HL-60 (cell line): Measurements from ENCODE around the gene SH3BP2.

Experiments used
- GABPA ChIP-seq: IDR thresholded peaks from 2 replicates; pipeline ENCODE4 v1.6.1; 2012; ENCODE audit warnings: low read depth
- POLR2AphosphoS5 ChIP-seq: IDR thresholded peaks from 2 replicates; pipeline ENCODE4 v1.6.1; 2012; ENCODE audit warnings: low read depth
- SPI1 ChIP-seq: IDR thresholded peaks from 2 replicates; pipeline ENCODE4 v1.6.1; 2012; ENCODE audit warnings: low read depth, mild to moderate bottlenecking, borderline replicate concordance
- TF ChIP-seq, protein P1 (sequence below): IDR thresholded peaks from 2 replicates; pipeline ENCODE4 v1.6.1; 2012; ENCODE audit warnings: low read depth; ENCODE audit not compliant: insufficient replicate concordance
- TF ChIP-seq, protein P2 (sequence below): IDR thresholded peaks from one replicate; pipeline ENCODE4 v1.5.1; 2011; ENCODE audit warnings: low read length, control low read depth, inconsistent platforms; ENCODE audit not compliant: insufficient read depth

DNA sequence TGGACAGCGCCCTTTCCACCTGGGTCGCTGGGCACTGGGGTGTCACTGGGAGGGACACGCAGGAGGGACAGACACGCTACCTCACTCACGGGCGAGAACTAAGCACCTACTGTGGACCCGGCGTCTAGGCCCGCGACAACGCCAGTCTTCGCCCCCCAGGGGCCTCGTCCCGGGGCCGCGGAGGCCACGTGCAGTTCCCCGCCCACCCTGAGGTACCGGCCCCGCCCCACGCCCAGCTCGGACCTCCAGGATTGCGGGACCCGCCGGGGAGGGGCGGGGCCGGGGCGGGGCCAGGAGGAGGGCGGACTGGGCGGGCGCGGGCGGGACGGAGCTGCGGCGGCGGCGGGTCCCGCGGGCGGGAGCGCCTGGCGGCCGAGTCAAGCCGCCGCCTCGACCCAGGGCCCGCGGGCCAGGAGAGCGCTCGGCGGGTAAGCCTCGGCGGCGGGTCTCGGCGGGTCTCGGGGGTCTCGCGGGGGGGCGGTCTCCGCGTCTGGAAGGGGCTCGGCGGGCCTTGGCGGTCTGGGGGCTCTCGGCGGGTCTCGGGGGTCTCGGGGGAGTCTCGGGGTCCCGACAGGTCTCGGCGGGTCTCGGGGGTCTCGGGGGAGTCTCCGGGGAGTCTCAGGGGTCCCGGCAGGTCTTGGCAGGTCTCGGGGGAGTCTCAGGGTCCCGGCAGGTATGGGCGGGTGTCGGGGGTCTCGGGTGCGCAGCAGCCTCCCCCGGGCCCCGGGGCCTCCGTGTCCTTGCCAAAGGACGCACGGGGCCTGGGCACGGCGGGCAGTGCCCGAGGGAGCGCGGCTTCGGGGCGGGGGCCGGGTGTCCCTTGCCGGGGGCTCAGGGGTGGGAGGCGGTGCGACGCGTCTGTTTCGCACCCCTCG, at the start of gene SH3BP2:
- TF ChIP-seq, protein P1, sequence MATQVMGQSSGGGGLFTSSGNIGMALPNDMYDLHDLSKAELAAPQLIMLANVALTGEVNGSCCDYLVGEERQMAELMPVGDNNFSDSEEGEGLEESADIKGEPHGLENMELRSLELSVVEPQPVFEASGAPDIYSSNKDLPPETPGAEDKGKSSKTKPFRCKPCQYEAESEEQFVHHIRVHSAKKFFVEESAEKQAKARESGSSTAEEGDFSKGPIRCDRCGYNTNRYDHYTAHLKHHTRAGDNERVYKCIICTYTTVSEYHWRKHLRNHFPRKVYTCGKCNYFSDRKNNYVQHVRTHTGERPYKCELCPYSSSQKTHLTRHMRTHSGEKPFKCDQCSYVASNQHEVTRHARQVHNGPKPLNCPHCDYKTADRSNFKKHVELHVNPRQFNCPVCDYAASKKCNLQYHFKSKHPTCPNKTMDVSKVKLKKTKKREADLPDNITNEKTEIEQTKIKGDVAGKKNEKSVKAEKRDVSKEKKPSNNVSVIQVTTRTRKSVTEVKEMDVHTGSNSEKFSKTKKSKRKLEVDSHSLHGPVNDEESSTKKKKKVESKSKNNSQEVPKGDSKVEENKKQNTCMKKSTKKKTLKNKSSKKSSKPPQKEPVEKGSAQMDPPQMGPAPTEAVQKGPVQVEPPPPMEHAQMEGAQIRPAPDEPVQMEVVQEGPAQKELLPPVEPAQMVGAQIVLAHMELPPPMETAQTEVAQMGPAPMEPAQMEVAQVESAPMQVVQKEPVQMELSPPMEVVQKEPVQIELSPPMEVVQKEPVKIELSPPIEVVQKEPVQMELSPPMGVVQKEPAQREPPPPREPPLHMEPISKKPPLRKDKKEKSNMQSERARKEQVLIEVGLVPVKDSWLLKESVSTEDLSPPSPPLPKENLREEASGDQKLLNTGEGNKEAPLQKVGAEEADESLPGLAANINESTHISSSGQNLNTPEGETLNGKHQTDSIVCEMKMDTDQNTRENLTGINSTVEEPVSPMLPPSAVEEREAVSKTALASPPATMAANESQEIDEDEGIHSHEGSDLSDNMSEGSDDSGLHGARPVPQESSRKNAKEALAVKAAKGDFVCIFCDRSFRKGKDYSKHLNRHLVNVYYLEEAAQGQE = no peak
- TF ChIP-seq, protein P2, sequence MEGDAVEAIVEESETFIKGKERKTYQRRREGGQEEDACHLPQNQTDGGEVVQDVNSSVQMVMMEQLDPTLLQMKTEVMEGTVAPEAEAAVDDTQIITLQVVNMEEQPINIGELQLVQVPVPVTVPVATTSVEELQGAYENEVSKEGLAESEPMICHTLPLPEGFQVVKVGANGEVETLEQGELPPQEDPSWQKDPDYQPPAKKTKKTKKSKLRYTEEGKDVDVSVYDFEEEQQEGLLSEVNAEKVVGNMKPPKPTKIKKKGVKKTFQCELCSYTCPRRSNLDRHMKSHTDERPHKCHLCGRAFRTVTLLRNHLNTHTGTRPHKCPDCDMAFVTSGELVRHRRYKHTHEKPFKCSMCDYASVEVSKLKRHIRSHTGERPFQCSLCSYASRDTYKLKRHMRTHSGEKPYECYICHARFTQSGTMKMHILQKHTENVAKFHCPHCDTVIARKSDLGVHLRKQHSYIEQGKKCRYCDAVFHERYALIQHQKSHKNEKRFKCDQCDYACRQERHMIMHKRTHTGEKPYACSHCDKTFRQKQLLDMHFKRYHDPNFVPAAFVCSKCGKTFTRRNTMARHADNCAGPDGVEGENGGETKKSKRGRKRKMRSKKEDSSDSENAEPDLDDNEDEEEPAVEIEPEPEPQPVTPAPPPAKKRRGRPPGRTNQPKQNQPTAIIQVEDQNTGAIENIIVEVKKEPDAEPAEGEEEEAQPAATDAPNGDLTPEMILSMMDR = no peak
- no peak for TF ChIP-seq POLR2AphosphoS5
- TF ChIP-seq GABPA = no peak
- no peak for TF ChIP-seq SPI1
